Measurements from ENCODE around the gene GCH1.

GRCh38 chr14:54927551-54927950 is 24.9 kb upstream of the GCH1 start:
- TF ChIP-seq CHD2 (IDR thresholded peaks at IDR 0.05; ENCODE audit: low read length, partially characterized antibody) (no peak), CEBPB (IDR thresholded peaks at IDR 0.05) (no peak)
- TF ChIP-seq, protein P1, sequence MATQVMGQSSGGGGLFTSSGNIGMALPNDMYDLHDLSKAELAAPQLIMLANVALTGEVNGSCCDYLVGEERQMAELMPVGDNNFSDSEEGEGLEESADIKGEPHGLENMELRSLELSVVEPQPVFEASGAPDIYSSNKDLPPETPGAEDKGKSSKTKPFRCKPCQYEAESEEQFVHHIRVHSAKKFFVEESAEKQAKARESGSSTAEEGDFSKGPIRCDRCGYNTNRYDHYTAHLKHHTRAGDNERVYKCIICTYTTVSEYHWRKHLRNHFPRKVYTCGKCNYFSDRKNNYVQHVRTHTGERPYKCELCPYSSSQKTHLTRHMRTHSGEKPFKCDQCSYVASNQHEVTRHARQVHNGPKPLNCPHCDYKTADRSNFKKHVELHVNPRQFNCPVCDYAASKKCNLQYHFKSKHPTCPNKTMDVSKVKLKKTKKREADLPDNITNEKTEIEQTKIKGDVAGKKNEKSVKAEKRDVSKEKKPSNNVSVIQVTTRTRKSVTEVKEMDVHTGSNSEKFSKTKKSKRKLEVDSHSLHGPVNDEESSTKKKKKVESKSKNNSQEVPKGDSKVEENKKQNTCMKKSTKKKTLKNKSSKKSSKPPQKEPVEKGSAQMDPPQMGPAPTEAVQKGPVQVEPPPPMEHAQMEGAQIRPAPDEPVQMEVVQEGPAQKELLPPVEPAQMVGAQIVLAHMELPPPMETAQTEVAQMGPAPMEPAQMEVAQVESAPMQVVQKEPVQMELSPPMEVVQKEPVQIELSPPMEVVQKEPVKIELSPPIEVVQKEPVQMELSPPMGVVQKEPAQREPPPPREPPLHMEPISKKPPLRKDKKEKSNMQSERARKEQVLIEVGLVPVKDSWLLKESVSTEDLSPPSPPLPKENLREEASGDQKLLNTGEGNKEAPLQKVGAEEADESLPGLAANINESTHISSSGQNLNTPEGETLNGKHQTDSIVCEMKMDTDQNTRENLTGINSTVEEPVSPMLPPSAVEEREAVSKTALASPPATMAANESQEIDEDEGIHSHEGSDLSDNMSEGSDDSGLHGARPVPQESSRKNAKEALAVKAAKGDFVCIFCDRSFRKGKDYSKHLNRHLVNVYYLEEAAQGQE (IDR thresholded peaks at IDR 0.05) = no peak

Measured in A549 (cell line).